Body of pancreas (tissue), 4 donors: Measurements from ENCODE around the gene USP5. TPM values are rescaled to one million over a fixed set of nuclear protein-coding genes. Genes with fewer than 3 reads are reported as not detected.

ENCODE experiments used
- ATAC-seq: fragments of 150-250 bp; one replicate; pipeline ENCODE4 v1.9.1; 2016
- DNase-seq, 4 donors: peaks; one replicate each; pipeline ENCODE4 v3.0.0-alpha.2; 2019
- H3K27ac ChIP-seq, 4 donors: fragments of 200-600 bp; sonication (generic); 1 replicate in 3 of 4; 2 replicates in 1 of 4; pipeline versions ENCODE4 v1.5.1 to v1.6.1; 2016 to 2019; ENCODE audit warnings: mild to moderate bottlenecking in 1 of 4, mixed read lengths in 1 of 4, moderate library complexity in 1 of 4
- H3K27me3 ChIP-seq, 2 donors: fragments of 200-600 bp; sonication (generic); one replicate each; pipeline ENCODE4 v1.6.0; 2016; ENCODE audit warnings: mild to moderate bottlenecking in 1 of 2
- H3K36me3 ChIP-seq, 2 donors: fragments of 200-600 bp; sonication (generic); replicated peaks in 1 of 2; 2 replicates each; pipeline ENCODE4 v1.5.1; 2016; ENCODE audit warnings: low read depth in 2 of 2; ENCODE audit not compliant: insufficient read depth in 1 of 2
- H3K4me1 ChIP-seq: fragments of 200-600 bp; sonication (generic); one replicate; pipeline ENCODE4 v1.6.0; 2016
- H3K4me3 ChIP-seq, 2 donors: fragments of 200-600 bp; sonication (generic); 1 replicate in 1 of 2; 2 replicates in 1 of 2; pipeline ENCODE4 v1.5.1; 2016 to 2019
- H3K9me3 ChIP-seq, 3 donors: fragments of 200-600 bp; sonication (generic); 1 replicate in 2 of 3; 2 replicates in 1 of 3; pipeline ENCODE4 v1.5.1; 2016
- POLR2A ChIP-seq, 3 donors: fragments of 450-650 bp; IDR thresholded peaks; one replicate each; pipeline ENCODE4 v1.6.1; 2016; ENCODE audit warnings: antibody characterized with exemption in 3 of 3, mild to moderate bottlenecking in 2 of 3
- WGBS, 2 donors: methylation state at CpG; one replicate each; pipeline ENCODE4 v1.1.5; 2017; 5-methylcytosine and 5-hydroxymethylcytosine counted together
- intact Hi-C: fragments of 100-400 bp; cut with DNase I; formaldehyde crosslinking; loops from one replicate; pipeline ENCODE4 v1.15.1; 2023
- total RNA-seq, 2 donors: library from RNA; depleted of rRNA; stranded (reverse); fragments of >200 nt; gene quantifications; one replicate each; pipeline ENCODE4 v1.1.0, GENCODE V29; 2016
- TF ChIP-seq, protein P1 (sequence below), 7 experiments: fragments of 450-650 bp in 4 of 7; fragments of 200-600 bp in 3 of 7; sonication (generic) in 3 of 7; IDR thresholded peaks; one replicate each; pipeline ENCODE4 v1.5.1; 2016 to 2019; ENCODE audit warnings: antibody characterized with exemption in 7 of 7

The USP5 gene
- total RNA-seq, 2 donors from 2014 or later: 18.2 to 60.6 TPM

DNA sequence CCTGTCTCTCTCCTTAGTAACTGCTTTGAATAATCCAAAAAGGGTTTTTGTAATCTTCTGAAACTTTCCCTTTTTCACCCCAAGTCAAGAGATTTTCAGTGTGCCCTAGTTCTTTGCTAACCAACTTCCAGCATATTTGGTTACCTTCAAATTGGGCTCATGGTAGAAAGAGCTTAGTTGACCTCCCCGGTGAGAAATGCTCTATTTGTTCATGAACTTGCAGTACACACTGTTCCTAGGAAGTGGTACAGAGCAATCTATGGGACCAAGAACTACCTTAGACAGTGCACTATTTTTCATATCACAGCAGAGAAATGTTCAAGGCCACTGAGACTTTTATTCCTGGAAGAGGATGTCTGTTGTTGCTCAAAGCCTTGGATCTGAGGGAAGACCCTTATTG, 1.7 kb downstream of the USP5 start:
- DNase-seq (no peak), ATAC-seq (no peak)
- WGBS, 2 donors: 47 to 59% methylated on average over 1 of the region's 1 CpG
- Histone ChIP-seq H3K27me3 (no peaks in the 10 kb centered on the region), H3K27ac (no peak overlapping the region), H3K4me1 (peaks cover 28% of the 10 kb centered on the region), H3K4me3 (no peak overlapping the region), H3K9me3 (no peaks in the 10 kb centered on the region), H3K36me3 (peaks cover 9 to 16% of the 10 kb centered on the region in 2 donors)
- TF ChIP-seq POLR2A (IDR thresholded peaks at IDR 0.05): no peak
- intact Hi-C loops: no loop called here

- WGBS, 2 donors: 50 to 64% methylated on average over 6 of the region's 6 CpGs
Observed at GRCh38 chr12:6854036-6854435, 2.1 kb downstream of the USP5 start.

GRCh38 chr12:6855322-6855721, 3.4 kb downstream of the USP5 start:
- DNase-seq (no peak), ATAC-seq (no peak)
- Histone ChIP-seq H3K27ac (no peak overlapping the region), H3K27me3 (no peaks in the 10 kb centered on the region), H3K4me1 (peaks cover 28% of the 10 kb centered on the region), H3K4me3 (no peak overlapping the region), H3K9me3 (no peaks in the 10 kb centered on the region), H3K36me3 (peaks cover 16 to 18% of the 10 kb centered on the region in 2 donors)
- intact Hi-C loops: no loop called here
- WGBS, 2 donors: 86 to 93% methylated on average over 14 of the region's 14 CpGs
- TF ChIP-seq, protein P1, sequence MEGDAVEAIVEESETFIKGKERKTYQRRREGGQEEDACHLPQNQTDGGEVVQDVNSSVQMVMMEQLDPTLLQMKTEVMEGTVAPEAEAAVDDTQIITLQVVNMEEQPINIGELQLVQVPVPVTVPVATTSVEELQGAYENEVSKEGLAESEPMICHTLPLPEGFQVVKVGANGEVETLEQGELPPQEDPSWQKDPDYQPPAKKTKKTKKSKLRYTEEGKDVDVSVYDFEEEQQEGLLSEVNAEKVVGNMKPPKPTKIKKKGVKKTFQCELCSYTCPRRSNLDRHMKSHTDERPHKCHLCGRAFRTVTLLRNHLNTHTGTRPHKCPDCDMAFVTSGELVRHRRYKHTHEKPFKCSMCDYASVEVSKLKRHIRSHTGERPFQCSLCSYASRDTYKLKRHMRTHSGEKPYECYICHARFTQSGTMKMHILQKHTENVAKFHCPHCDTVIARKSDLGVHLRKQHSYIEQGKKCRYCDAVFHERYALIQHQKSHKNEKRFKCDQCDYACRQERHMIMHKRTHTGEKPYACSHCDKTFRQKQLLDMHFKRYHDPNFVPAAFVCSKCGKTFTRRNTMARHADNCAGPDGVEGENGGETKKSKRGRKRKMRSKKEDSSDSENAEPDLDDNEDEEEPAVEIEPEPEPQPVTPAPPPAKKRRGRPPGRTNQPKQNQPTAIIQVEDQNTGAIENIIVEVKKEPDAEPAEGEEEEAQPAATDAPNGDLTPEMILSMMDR (IDR thresholded peaks at IDR 0.05): no peak
- no peak for TF ChIP-seq POLR2A (IDR thresholded peaks at IDR 0.05)

More at GRCh38 chr12:6854036-6854435, 2.1 kb downstream of the USP5 start:
- no peak overlapping the region for H3K27ac ChIP-seq
- DNase-seq (no peak), ATAC-seq (no peak)
- H3K36me3 ChIP-seq: peaks cover 9 to 16% of the 10 kb centered on the region in 2 donors
- H3K4me1 ChIP-seq: peaks cover 28% of the 10 kb centered on the region
- intact Hi-C loops: no loop called here
- TF ChIP-seq, protein P1 (IDR thresholded peaks at IDR 0.05): no peak
- H3K9me3 ChIP-seq: no peaks in the 10 kb centered on the region
- H3K4me3 ChIP-seq: no peak overlapping the region
- no peaks in the 10 kb centered on the region for H3K27me3 ChIP-seq

- TF ChIP-seq POLR2A (IDR thresholded peaks at IDR 0.05): no peak
- TF ChIP-seq, protein P1 (IDR thresholded peaks at IDR 0.05): no peak
- Histone ChIP-seq H3K36me3 (peaks cover 16 to 37% of the 10 kb centered on the region in 2 donors), H3K4me1 (peaks cover 5% of the 10 kb centered on the region), H3K27ac (no peak overlapping the region), H3K27me3 (no peaks in the 10 kb centered on the region), H3K9me3 (no peaks in the 10 kb centered on the region), H3K4me3 (no peak overlapping the region)
- ATAC-seq (no peak), DNase-seq (no peak)
- intact Hi-C loops: no loop called here
- WGBS, 2 donors: 80 to 89% methylated on average over 2 of the region's 2 CpGs
Observed at GRCh38 chr12:6858799-6859198, 6.8 kb downstream of the USP5 start.

DNA sequence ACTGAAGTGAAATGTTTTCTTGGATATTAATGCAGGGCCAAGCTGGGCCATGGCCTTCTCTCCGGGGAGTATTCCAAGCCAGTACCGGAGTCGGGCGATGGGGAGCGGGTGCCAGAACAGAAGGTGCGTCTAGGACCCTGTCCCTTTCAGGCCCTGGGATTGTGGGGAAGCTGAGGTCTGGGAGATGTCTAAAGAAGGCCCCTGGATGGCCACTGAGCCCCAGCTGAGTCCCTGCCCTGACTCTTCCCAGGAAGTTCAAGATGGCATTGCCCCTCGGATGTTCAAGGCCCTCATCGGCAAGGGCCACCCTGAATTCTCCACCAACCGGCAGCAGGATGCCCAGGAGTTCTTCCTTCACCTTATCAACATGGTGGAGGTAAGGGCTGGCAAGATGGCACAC, 8.2 kb downstream of the USP5 start:
- Histone ChIP-seq H3K9me3 (no peaks in the 10 kb centered on the region), H3K36me3 (peaks cover 16 to 39% of the 10 kb centered on the region in 2 donors), H3K27me3 (no peaks in the 10 kb centered on the region), H3K4me1 (no peaks in the 10 kb centered on the region), H3K4me3 (no peak overlapping the region), H3K27ac (no peak overlapping the region)
- ATAC-seq (no peak), DNase-seq (no peak)
- TF ChIP-seq POLR2A (IDR thresholded peaks at IDR 0.05): no peak
- TF ChIP-seq, protein P1 (IDR thresholded peaks at IDR 0.05): no peak
- WGBS, 2 donors: 93 to 95% methylated on average over 8 of the region's 9 CpGs
- intact Hi-C loops: no loop called here
